Measurements from ENCODE around the gene RBFOX2. TPM values are rescaled to one million over a fixed set of nuclear protein-coding genes. Genes with fewer than 3 reads are reported as not detected.

The RBFOX2 gene
- total and polyA plus RNA-seq, 10 of the 15 experiments (the other 5 are each of a cell fraction or from before 2014, with no cell fraction given), result 0.01 to 2.7 (median 0.17) TPM; not detected in 4

GRCh38 chr22:35944458-35944857, 84.2 kb downstream of the RBFOX2 start (continued):
- TF ChIP-seq ZBTB33 (IDR thresholded peaks at IDR 0.05) (no peak), ZNF207 (IDR thresholded peaks at IDR 0.05; ENCODE audit: borderline replicate concordance) (no peak), ZBED1 (IDR thresholded peaks at IDR 0.05; ENCODE audit: borderline replicate concordance) (no peak), HCFC1 (IDR thresholded peaks at IDR 0.05; ENCODE audit: low read length) (no peak), PBX3 (IDR thresholded peaks at IDR 0.05; ENCODE audit: insufficient replicate concordance, low read depth, low read length) (no peak), BCLAF1 (IDR thresholded peaks at IDR 0.05) (no peak), ATF7 (IDR thresholded peaks at IDR 0.05; ENCODE audit: low read depth) (no peak), SIX5 (IDR thresholded peaks at IDR 0.05; ENCODE audit: low read depth, low read length, severe bottlenecking) (no peak), NFXL1 (IDR thresholded peaks at IDR 0.05; ENCODE audit: borderline replicate concordance) (no peak), STAT3 (IDR thresholded peaks at IDR 0.05; ENCODE audit: low read depth, low read length) (no peak), IRF5 (IDR thresholded peaks at IDR 0.05; ENCODE audit: borderline replicate concordance) (no peak), NKRF (conservative IDR thresholded peaks at IDR 0.05) (no peak)

Data from GM12878 (cell line).